Mammary epithelial cell (primary cell): ENCODE measurements around the gene C5AR1.

Experiments
- EZH2 ChIP-seq: IDR thresholded peaks from 2 replicates; pipeline ENCODE4 v1.6.1; 2012; ENCODE audit warnings: low read length, inconsistent platforms, borderline replicate concordance
- TF ChIP-seq, protein P1 (sequence below), 2 donors: IDR thresholded peaks in 1 of 2; conservative IDR thresholded peaks in 1 of 2; 2 replicates each; pipeline ENCODE4 v1.5.1; 2011 to 2012; ENCODE audit warnings: inconsistent platforms in 2 of 2, low read length in 2 of 2, mild to moderate bottlenecking in 2 of 2, control low read depth in 1 of 2, low read depth in 1 of 2; ENCODE audit not compliant: insufficient read depth in 1 of 2; ENCODE audit errors: extremely low read depth in 1 of 2

DNA sequence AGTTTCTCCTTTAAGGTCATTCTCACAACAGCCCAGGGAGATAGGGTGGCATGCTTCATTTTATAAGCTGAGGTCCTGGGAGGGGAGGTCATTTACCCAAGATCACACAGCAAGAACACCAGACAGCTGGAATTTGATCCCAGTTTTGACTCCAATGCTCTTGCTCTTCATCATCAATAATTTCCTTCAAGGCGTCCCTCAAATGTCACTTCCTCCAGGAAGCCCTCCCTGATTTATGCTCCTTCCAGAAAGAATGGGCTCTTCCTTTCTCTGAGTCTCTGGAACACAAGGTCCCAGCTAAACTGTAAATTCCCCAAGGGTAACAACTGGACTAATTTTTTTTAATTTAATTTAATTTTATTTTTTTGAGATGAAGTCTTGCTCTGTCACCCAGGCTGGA lies 34.8 kb downstream of the C5AR1 start:
- TF ChIP-seq, protein P1, sequence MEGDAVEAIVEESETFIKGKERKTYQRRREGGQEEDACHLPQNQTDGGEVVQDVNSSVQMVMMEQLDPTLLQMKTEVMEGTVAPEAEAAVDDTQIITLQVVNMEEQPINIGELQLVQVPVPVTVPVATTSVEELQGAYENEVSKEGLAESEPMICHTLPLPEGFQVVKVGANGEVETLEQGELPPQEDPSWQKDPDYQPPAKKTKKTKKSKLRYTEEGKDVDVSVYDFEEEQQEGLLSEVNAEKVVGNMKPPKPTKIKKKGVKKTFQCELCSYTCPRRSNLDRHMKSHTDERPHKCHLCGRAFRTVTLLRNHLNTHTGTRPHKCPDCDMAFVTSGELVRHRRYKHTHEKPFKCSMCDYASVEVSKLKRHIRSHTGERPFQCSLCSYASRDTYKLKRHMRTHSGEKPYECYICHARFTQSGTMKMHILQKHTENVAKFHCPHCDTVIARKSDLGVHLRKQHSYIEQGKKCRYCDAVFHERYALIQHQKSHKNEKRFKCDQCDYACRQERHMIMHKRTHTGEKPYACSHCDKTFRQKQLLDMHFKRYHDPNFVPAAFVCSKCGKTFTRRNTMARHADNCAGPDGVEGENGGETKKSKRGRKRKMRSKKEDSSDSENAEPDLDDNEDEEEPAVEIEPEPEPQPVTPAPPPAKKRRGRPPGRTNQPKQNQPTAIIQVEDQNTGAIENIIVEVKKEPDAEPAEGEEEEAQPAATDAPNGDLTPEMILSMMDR (conservative IDR thresholded peaks at IDR 0.05 in 1 of 2, IDR thresholded peaks at IDR 0.05 in 1 of 2; ENCODE audit: extremely low read depth in 1 of 2, insufficient read depth in 1 of 2, low read depth in 1 of 2, low read length in 2 of 2) = no peak
- no peak for TF ChIP-seq EZH2
